B cell (primary cell): ENCODE measurements around the gene RAB11FIP5. TPM values are rescaled to one million over a fixed set of nuclear protein-coding genes. Genes with fewer than 3 reads are reported as not detected.

ENCODE experiments used
- ATAC-seq: fragments of 200-7000 bp; cut with Tn5 transposase; one replicate; pipeline ENCODE4 v1.10.0; 2021; ENCODE audit warnings: low read depth, mild to moderate bottlenecking, moderate number of reproducible peaks, moderate library complexity
- CTCF ChIA-PET: fragments of 350-600 bp; sonication (Branson Sonifier 250); formaldehyde crosslinking; loops from one replicate; lab custom pipeline; 2021; ENCODE audit warnings: antibody characterized with exemption, inconsistent platforms; lab: Charles Lee
- POLR2A ChIA-PET: fragments of 350-600 bp; sonication (Branson Sonifier 250); formaldehyde crosslinking; loops from one replicate; lab custom pipeline; 2021; ENCODE audit warnings: antibody characterized with exemption; lab: Charles Lee
- DNase-seq: peaks from one replicate; pipeline ENCODE4 v3.0.0; 2013
- H2AFZ ChIP-seq: 2 replicates; pipeline ENCODE4 v1.6.1; 2012; ENCODE audit warnings: mild to moderate bottlenecking, low read depth, low read length; ENCODE audit not compliant: insufficient read depth, poor library complexity, severe bottlenecking
- H3K27ac ChIP-seq, 2 donors: 1 replicate in 1 of 2; 2 replicates in 1 of 2; pipeline ENCODE4 v1.5.1; 2012 to 2013; ENCODE audit warnings: low read length in 2 of 2, mild to moderate bottlenecking in 2 of 2, moderate library complexity in 1 of 2
- H3K27me3 ChIP-seq, 4 experiments: fragments of 200-600 bp in 1 of 4; sonication (generic) in 1 of 4; replicated peaks in 1 of 4; 1 replicate in 2 of 4; 2 replicates in 2 of 4; pipeline versions ENCODE4 v1.6.1 to v1.7.0; 2013 to 2016; ENCODE audit warnings: low read length in 3 of 4, mild to moderate bottlenecking in 2 of 4, mixed read lengths in 1 of 4, moderate library complexity in 1 of 4; ENCODE audit not compliant: insufficient read depth in 4 of 4, control insufficient read depth in 3 of 4; ENCODE audit errors: control extremely low read depth in 1 of 4
- H3K36me3 ChIP-seq, 2 experiments: replicated peaks in 1 of 2; 1 replicate in 1 of 2; 2 replicates in 1 of 2; pipeline versions ENCODE4 v1.6.1 to v1.7.1; 2013; ENCODE audit warnings: low read length in 1 of 2; ENCODE audit not compliant: insufficient read depth in 2 of 2, control insufficient read depth in 1 of 2; ENCODE audit errors: control extremely low read depth in 1 of 2, extremely low read depth in 1 of 2
- H3K4me1 ChIP-seq, 2 donors: fragments of 200-600 bp in 1 of 2; sonication (generic) in 1 of 2; 1 replicate in 1 of 2; 2 replicates in 1 of 2; pipeline versions ENCODE4 v1.5.1 to v1.6.1; 2013 to 2017; ENCODE audit warnings: low read length in 2 of 2; ENCODE audit not compliant: control insufficient read depth in 2 of 2, insufficient read depth in 2 of 2
- H3K4me2 ChIP-seq: replicated peaks from 2 replicates; pipeline ENCODE3; 2012; ENCODE audit warnings: mild to moderate bottlenecking, low read depth, low read length; ENCODE audit not compliant: poor library complexity, severe bottlenecking
- H3K4me3 ChIP-seq, 5 experiments: fragments of 200-600 bp in 1 of 5; sonication (generic) in 1 of 5; 1 replicate in 3 of 5; 2 replicates in 2 of 5; pipeline versions ENCODE4 v1.5.1 to v1.7.0; 2011 to 2016; ENCODE audit warnings: low read length in 4 of 5, mild to moderate bottlenecking in 4 of 5, low read depth in 2 of 5, control low read depth in 1 of 5, moderate library complexity in 1 of 5; ENCODE audit not compliant: insufficient read depth in 1 of 5; ENCODE audit errors: control extremely low read depth in 1 of 5, extremely low read depth in 1 of 5
- H3K79me2 ChIP-seq: fragments of 200-600 bp; sonication (generic); one replicate; pipeline ENCODE4 v1.6.0; 2016; ENCODE audit warnings: low read length; ENCODE audit not compliant: control insufficient read depth, insufficient read depth
- H3K9ac ChIP-seq: fragments of 200-600 bp; sonication (generic); 2 replicates; pipeline ENCODE4 v1.6.1; 2017; ENCODE audit warnings: mild to moderate bottlenecking, low read length, moderate library complexity
- H3K9me3 ChIP-seq, 3 donors: one replicate each; pipeline versions ENCODE4 v1.6.1 to v1.7.1; 2013; ENCODE audit warnings: low read length in 2 of 3; ENCODE audit not compliant: control insufficient read depth in 2 of 3, insufficient read depth in 1 of 3; ENCODE audit errors: control extremely low read depth in 1 of 3
- H4K20me1 ChIP-seq: 2 replicates; pipeline ENCODE4 v1.6.0; 2012; ENCODE audit warnings: mild to moderate bottlenecking, low read length; ENCODE audit not compliant: insufficient read depth, control insufficient read depth, poor library complexity, severe bottlenecking
- H3K27ac Mint-ChIP-seq: one replicate; pipeline ENCODE4 v1.8.0; 2021; ENCODE audit warnings: mixed read lengths
- H3K27me3 Mint-ChIP-seq: one replicate; pipeline ENCODE4 v1.8.0; 2021; ENCODE audit warnings: mixed read lengths
- H3K4me1 Mint-ChIP-seq: one replicate; pipeline ENCODE4 v1.8.0; 2021; ENCODE audit warnings: mixed read lengths
- H3K4me3 Mint-ChIP-seq: one replicate; pipeline ENCODE4 v1.8.0; 2021; ENCODE audit warnings: mixed read lengths
- H3K9me3 Mint-ChIP-seq: one replicate; pipeline ENCODE4 v1.8.0; 2022; ENCODE audit warnings: mixed read lengths; ENCODE audit not compliant: insufficient read depth
- EZH2 ChIP-seq: IDR thresholded peaks from 2 replicates; pipeline ENCODE4 v1.6.1; 2012; ENCODE audit warnings: borderline replicate concordance, low read depth, mild to moderate bottlenecking, moderate library complexity, low read length; ENCODE audit not compliant: insufficient read depth, poor library complexity, severe bottlenecking
- whole genome bisulfite sequencing: methylation state at CpG from one replicate; pipeline ENCODE4 v1.1.5; 2013; ENCODE audit warnings: missing lambda C conversion rate; ENCODE audit not compliant: insufficient coverage; 5-methylcytosine and 5-hydroxymethylcytosine counted together
- intact Hi-C: fragments of 100-400 bp; cut with micrococcal nuclease; formaldehyde crosslinking; loops from one replicate; pipeline ENCODE4 v1.10.0; 2022
- polyA plus RNA-seq: library from polyadenylated mRNA; depleted of rRNA; stranded (reverse); fragments of >200 nt; gene quantifications from 2 replicates; pipeline ENCODE4 v1.2.3, GENCODE V29; 2012
- total RNA-seq, 2 donors: library from RNA; stranded (reverse); fragments of 120-200 nt in 1 of 2; gene quantifications; 1 replicate in 1 of 2; 2 replicates in 1 of 2; pipeline versions ENCODE4 v1.2.3 to v1.2.4, GENCODE V29; 2013 to 2022
- TF ChIP-seq, protein P1 (sequence below): fragments of 200-600 bp; IDR thresholded peaks from one replicate; pipeline ENCODE4 v1.8.0; 2022; ENCODE audit warnings: antibody characterized with exemption, mild to moderate bottlenecking

Gene RAB11FIP5
- total and polyA plus RNA-seq, 2 donors (not counting 1 experiment from before 2014, with no cell fraction given): 1.7 to 4.6 TPM

DNA sequence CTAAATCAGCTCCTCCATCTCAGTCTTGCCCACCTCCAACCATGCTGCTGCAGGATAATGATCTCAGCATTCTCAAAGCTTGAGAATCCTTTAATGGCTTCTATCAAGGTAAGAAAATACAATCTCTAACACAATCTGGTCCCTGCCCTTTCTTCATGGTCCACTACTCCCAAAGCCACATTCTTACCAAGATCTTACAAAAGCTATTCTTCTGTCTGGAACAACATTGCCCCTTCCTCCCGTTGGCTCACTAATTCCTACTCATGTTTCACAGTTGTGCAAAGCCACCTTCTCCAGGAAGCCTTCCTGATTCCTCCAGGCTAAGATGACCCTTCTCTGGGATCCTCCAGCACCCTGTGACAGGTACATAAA, 35.3 kb downstream of the RAB11FIP5 start:
- no peaks in the 10 kb centered on the region for H3K9me3 ChIP-seq
- Mint-ChIP-seq H3K4me1 (no peaks in the 10 kb centered on the region), H3K27ac (no peak overlapping the region), H3K9me3 (no peaks in the 10 kb centered on the region), H3K27me3 (peaks cover 14% of the 10 kb centered on the region), H3K4me3 (no peak overlapping the region)
- ChIA-PET CTCF (interaction anchor here (0.8 to 2.0 kb wide), 2 partner anchors 100 to 135 kb away, joined by 4 to 5 read pairs; no protein-coding TSS in a partner anchor), POLR2A (no interaction called here)
- H3K27ac ChIP-seq: no peak overlapping the region
- H3K79me2 ChIP-seq: no peaks in the 10 kb centered on the region
- intact Hi-C loops: no loop called here
- TF ChIP-seq, protein P1, sequence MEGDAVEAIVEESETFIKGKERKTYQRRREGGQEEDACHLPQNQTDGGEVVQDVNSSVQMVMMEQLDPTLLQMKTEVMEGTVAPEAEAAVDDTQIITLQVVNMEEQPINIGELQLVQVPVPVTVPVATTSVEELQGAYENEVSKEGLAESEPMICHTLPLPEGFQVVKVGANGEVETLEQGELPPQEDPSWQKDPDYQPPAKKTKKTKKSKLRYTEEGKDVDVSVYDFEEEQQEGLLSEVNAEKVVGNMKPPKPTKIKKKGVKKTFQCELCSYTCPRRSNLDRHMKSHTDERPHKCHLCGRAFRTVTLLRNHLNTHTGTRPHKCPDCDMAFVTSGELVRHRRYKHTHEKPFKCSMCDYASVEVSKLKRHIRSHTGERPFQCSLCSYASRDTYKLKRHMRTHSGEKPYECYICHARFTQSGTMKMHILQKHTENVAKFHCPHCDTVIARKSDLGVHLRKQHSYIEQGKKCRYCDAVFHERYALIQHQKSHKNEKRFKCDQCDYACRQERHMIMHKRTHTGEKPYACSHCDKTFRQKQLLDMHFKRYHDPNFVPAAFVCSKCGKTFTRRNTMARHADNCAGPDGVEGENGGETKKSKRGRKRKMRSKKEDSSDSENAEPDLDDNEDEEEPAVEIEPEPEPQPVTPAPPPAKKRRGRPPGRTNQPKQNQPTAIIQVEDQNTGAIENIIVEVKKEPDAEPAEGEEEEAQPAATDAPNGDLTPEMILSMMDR: no peak
- no peak for TF ChIP-seq EZH2
- H3K36me3 ChIP-seq: no peaks in the 10 kb centered on the region
- H3K4me3 ChIP-seq: no peak overlapping the region
- peaks cover 0 to under 1% of the 10 kb centered on the region in 2 donors for H3K4me1 ChIP-seq
- no peak overlapping the region for H2AFZ ChIP-seq
- H4K20me1 ChIP-seq: no peaks in the 10 kb centered on the region
- H3K4me2 ChIP-seq: no peak overlapping the region
- DNase-seq (no peak), ATAC-seq (no peak)
- H3K27me3 ChIP-seq: peaks cover 0 to 7% (median 0%) of the 10 kb centered on the region in 4 experiments
- no peak overlapping the region for H3K9ac ChIP-seq
- WGBS: 56% methylated on average over 1 of the region's 1 CpG

DNA sequence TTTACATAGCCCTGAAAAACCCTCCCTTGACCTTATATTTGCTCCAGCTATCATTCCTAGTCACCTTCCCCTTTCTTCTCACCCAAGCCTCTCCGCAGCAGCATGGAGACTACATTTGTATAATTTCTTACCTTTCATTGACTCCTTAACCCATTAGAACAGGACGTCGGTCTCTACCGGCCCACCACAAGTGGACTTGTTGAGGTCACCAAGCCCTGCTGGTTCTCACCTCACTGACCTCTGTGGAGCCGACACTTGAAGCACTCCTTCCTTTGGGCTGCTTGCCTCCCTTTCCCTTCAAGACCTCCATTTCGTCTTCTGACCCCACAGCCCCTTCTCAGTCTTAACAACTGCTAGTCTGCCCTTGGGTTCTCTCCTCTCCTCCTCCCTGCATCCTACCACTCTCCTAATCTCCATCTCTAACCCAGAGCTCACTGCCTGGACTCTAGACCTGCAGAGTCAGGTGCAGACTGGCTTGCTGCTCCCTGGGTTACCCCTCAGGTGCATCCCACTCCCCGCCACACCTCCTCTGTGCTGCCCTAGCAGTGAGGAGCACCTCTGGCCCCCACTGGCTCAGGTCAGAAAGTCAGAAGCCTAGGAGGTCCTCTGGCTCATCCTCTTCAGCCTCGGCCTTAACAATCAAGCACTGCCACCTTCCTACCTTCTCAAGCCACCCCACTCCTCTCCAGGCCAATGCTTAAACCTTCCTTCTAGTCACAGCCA, 35.9 kb downstream of the RAB11FIP5 start:
- DNase-seq (no peak), ATAC-seq (no peak)
- TF ChIP-seq, protein P1: no peak
- TF ChIP-seq EZH2: no peak
- H3K4me2 ChIP-seq: no peak overlapping the region
- intact Hi-C loops: no loop called here
- 88% methylated on average over 8 of the region's 8 CpGs for WGBS
- H3K27ac ChIP-seq: no peak overlapping the region
- H3K27me3 ChIP-seq: peaks cover 0 to 7% (median 0%) of the 10 kb centered on the region in 4 experiments
- H3K9ac ChIP-seq: no peak overlapping the region
- H3K9me3 ChIP-seq: no peaks in the 10 kb centered on the region
- ChIA-PET POLR2A (no interaction called here), CTCF (interaction anchor here (0.8 to 0.9 kb wide), 2 partner anchors 9 to 100 kb away, joined by 3 to 4 read pairs; no protein-coding TSS in a partner anchor)
- H3K4me1 Mint-ChIP-seq: peaks cover 5% of the 10 kb centered on the region
- H3K27me3 Mint-ChIP-seq: peaks cover 14% of the 10 kb centered on the region
- no peaks in the 10 kb centered on the region for H3K36me3 ChIP-seq
- H2AFZ ChIP-seq: no peak overlapping the region
- H3K4me3 Mint-ChIP-seq: no peak overlapping the region
- H3K27ac Mint-ChIP-seq: no peak overlapping the region
- H4K20me1 ChIP-seq: no peaks in the 10 kb centered on the region
- no peak overlapping the region for H3K4me3 ChIP-seq
- no peaks in the 10 kb centered on the region for H3K79me2 ChIP-seq
- peaks cover 0 to 6% of the 10 kb centered on the region in 2 donors for H3K4me1 ChIP-seq
- no peaks in the 10 kb centered on the region for H3K9me3 Mint-ChIP-seq
